NT2/D1 (cell line): ENCODE measurements around the gene ADGRA3.

Experiments used
- SUZ12 ChIP-seq: IDR thresholded peaks from 2 replicates; pipeline ENCODE4 v1.6.1; 2011; ENCODE audit not compliant: insufficient read length, insufficient read depth; ENCODE audit errors: extremely low read depth
- YY1 ChIP-seq: IDR thresholded peaks from 2 replicates; pipeline ENCODE4 v1.6.1; 2011; ENCODE audit not compliant: insufficient read length, insufficient read depth
- ZNF274 ChIP-seq: IDR thresholded peaks from 2 replicates; pipeline ENCODE4 v1.6.1; 2011; ENCODE audit warnings: mild to moderate bottlenecking, low read depth, low read length

GRCh38 chr4:22339491-22339890, 176.4 kb downstream of the ADGRA3 start:
- TF ChIP-seq YY1: no peak
- no peak for TF ChIP-seq ZNF274
- TF ChIP-seq SUZ12: no peak
